Prostate gland (tissue), 2 donors: ENCODE measurements around the gene IGF1R. TPM values are rescaled to one million over a fixed set of nuclear protein-coding genes. Genes with fewer than 3 reads are reported as not detected.

ENCODE experiments used
- DNase-seq: peaks from one replicate; pipeline ENCODE4 v3.0.0-alpha.2; 2019; ENCODE audit warnings: low spot score
- H3K27ac ChIP-seq, 2 donors: fragments of 200-600 bp; sonication (generic); 2 replicates each; pipeline ENCODE4 v1.5.1; 2017 to 2019
- H3K27me3 ChIP-seq: fragments of 200-600 bp; sonication (generic); replicated peaks from 2 replicates; pipeline ENCODE4 v1.5.1; 2019; ENCODE audit not compliant: insufficient read depth
- H3K36me3 ChIP-seq, 2 donors: fragments of 200-600 bp; sonication (generic); 1 replicate in 1 of 2; 2 replicates in 1 of 2; pipeline versions ENCODE4 v1.5.1 to v1.8.1; 2017 to 2019
- H3K4me1 ChIP-seq: fragments of 200-600 bp; sonication (generic); replicated peaks from 2 replicates; pipeline ENCODE4 v1.5.1; 2019
- H3K4me3 ChIP-seq, 2 donors: fragments of 200-600 bp; sonication (generic); 2 replicates each; pipeline ENCODE4 v1.5.1; 2017 to 2019
- H3K9me3 ChIP-seq: fragments of 200-600 bp; sonication (generic); 2 replicates; pipeline ENCODE4 v1.5.1; 2017
- CTCF ChIP-seq, 4 experiments: fragments of 200-600 bp in 2 of 4; fragments of 450-650 bp in 2 of 4; sonication (generic) in 2 of 4; IDR thresholded peaks; 1 replicate in 3 of 4; 2 replicates in 1 of 4; pipeline ENCODE4 v1.5.1; 2016 to 2019; ENCODE audit warnings: antibody characterized with exemption in 4 of 4, mild to moderate bottlenecking in 2 of 4, moderate library complexity in 2 of 4
- POLR2A ChIP-seq: fragments of 450-650 bp; IDR thresholded peaks from one replicate; pipeline ENCODE4 v1.6.1; 2016; ENCODE audit warnings: antibody characterized with exemption, mild to moderate bottlenecking
- POLR2AphosphoS5 ChIP-seq: sonication (generic); formaldehyde crosslinking; IDR thresholded peaks from one replicate; pipeline ENCODE4 v1.6.1; 2017; ENCODE audit warnings: antibody characterized with exemption
- WGBS: methylation state at CpG from one replicate; pipeline ENCODE4 v1.1.5; 2018; 5-methylcytosine and 5-hydroxymethylcytosine counted together
- intact Hi-C: fragments of 100-400 bp; cut with DNase I; formaldehyde crosslinking; loops from one replicate; pipeline ENCODE4 v1.14.2; 2022
- total RNA-seq, 2 donors: library from RNA; depleted of rRNA; stranded (reverse); fragments of >200 nt; gene quantifications; one replicate each; pipeline ENCODE4 v1.1.0, GENCODE V29; 2016

Gene IGF1R
- total RNA-seq, 2 donors from 2014 or later: 190 to 216 TPM

DNA sequence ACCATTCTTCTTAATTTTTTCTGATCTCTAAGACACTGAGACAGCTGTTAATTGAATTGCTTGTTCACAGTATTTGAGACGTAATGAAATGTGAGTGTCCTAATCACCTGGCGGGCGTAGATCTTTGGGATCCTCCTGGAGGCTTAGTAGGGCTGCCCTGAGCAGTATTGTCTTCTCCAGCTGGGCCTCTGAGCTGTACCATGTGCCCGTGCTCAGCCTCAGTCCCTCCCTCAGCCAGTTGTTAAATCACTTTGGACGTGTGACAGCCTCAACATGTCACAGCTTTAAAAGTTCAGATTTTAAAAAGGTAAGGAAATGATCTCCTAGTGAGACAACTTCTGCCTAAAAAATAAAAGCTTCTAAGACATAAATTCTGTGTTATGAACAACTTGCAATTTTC lies 35.5 kb downstream of the IGF1R start:
- no peak overlapping the region for H3K4me3 ChIP-seq
- intact Hi-C loops: no loop called here
- H3K36me3 ChIP-seq: no peaks in the 10 kb centered on the region
- H3K27ac ChIP-seq: peak overlapping the region; percentile 22 to 36
- no peaks in the 10 kb centered on the region for H3K9me3 ChIP-seq
- peaks cover 5% of the 10 kb centered on the region for H3K4me1 ChIP-seq
- WGBS: 45% methylated on average over 5 of the region's 5 CpGs
- TF ChIP-seq POLR2AphosphoS5: no peak
- no peak for TF ChIP-seq POLR2A
- TF ChIP-seq CTCF (IDR thresholded peaks at IDR 0.05): no peak
- H3K27me3 ChIP-seq: no peaks in the 10 kb centered on the region
- no peak for DNase-seq

DNA sequence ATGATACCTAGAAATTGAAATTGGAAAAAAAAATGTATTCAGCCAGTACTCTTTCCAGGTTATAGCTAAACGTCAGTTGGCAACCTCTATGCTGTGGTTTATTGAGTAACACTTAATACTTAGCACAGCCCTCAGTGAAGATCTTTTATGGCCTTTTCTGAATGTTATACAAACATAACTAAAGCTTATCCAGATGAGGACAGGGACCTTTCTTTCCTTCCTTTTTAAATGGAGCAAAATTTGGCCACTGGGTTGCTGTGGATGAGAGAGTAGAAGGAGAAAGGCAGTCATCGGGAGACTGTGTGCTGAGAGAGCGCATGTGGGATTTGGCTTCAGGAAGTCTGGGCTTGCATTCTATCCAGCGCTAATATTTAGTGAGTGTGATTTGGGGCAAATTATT lies 36.1 kb downstream of the IGF1R start:
- 14% methylated on average over 4 of the region's 4 CpGs for WGBS
- Histone ChIP-seq H3K36me3 (no peaks in the 10 kb centered on the region), H3K27ac (peak overlapping the region in 1 of 2 donors; percentile 36), H3K4me1 (peaks cover 5% of the 10 kb centered on the region), H3K9me3 (no peaks in the 10 kb centered on the region), H3K4me3 (no peak overlapping the region), H3K27me3 (no peaks in the 10 kb centered on the region)
- intact Hi-C loops: no loop called here
- peak; percentile 37 for TF ChIP-seq POLR2AphosphoS5
- no peak for TF ChIP-seq CTCF (IDR thresholded peaks at IDR 0.05)
- DNase-seq: no peak

GRCh38 chr15:98684995-98685525 lies 36.7 kb downstream of the IGF1R start:
- Histone ChIP-seq H3K27ac (no peak overlapping the region), H3K4me1 (peaks cover 5% of the 10 kb centered on the region)
- intact Hi-C loops: no loop called here

DNA sequence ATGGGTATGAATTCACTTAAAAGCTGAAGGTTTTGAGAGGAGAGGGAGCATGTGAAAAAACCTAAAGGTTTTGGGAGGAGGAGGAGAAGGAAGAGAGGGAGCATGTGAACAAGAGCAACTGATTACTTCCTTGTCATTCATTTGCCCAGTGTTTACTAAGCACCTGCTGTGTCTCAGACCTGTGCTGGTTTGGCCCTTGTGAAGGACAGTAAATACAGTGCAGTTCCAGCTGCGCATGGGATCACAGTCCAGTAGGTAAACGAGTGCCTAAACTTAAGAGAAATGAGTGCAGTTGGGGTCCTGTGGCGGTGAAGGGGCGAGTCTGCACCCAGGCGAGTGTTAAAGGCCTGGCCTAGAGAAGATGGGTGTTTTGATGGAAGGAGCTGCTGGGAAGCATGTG lies 38.6 kb downstream of the IGF1R start:
- no peak for DNase-seq
- H3K9me3 ChIP-seq: no peaks in the 10 kb centered on the region
- intact Hi-C loops: no loop called here
- H3K4me3 ChIP-seq: no peak overlapping the region
- WGBS: 91% methylated on average over 5 of the region's 5 CpGs
- H3K27ac ChIP-seq: no peak overlapping the region
- H3K36me3 ChIP-seq: no peaks in the 10 kb centered on the region
- no peaks in the 10 kb centered on the region for H3K27me3 ChIP-seq
- no peak for TF ChIP-seq POLR2A
- no peak for TF ChIP-seq POLR2AphosphoS5
- no peak for TF ChIP-seq CTCF (IDR thresholded peaks at IDR 0.05)
- peaks cover 5% of the 10 kb centered on the region for H3K4me1 ChIP-seq

More at GRCh38 chr15:98684995-98685525, 36.7 kb downstream of the IGF1R start:
- TF ChIP-seq POLR2AphosphoS5 (no peak), CTCF (IDR thresholded peaks at IDR 0.05) (no peak), POLR2A (no peak)
- Histone ChIP-seq H3K27me3 (no peaks in the 10 kb centered on the region), H3K36me3 (no peaks in the 10 kb centered on the region), H3K9me3 (no peaks in the 10 kb centered on the region), H3K4me3 (no peak overlapping the region)
- 72% methylated on average over 5 of the region's 5 CpGs for WGBS
- DNase-seq: no peak

- no peak for DNase-seq
Observed at GRCh38 chr15:98689431-98689861, 41.1 kb downstream of the IGF1R start.

More at GRCh38 chr15:98689431-98689861, 41.1 kb downstream of the IGF1R start:
- no peaks in the 10 kb centered on the region for H3K36me3 ChIP-seq
- H3K27ac ChIP-seq: no peak overlapping the region
- TF ChIP-seq POLR2A (no peak), CTCF (IDR thresholded peaks at IDR 0.05) (no peak), POLR2AphosphoS5 (no peak)
- no peak overlapping the region for H3K4me3 ChIP-seq
- no peaks in the 10 kb centered on the region for H3K9me3 ChIP-seq
- H3K4me1 ChIP-seq: no peaks in the 10 kb centered on the region
- intact Hi-C loops: no loop called here
- WGBS: 77% methylated on average over 5 of the region's 5 CpGs
- no peaks in the 10 kb centered on the region for H3K27me3 ChIP-seq
